CD4-positive, alpha-beta memory T cell (primary cell): ENCODE results near the gene KIAA1958. TPM values are rescaled to one million over a fixed set of nuclear protein-coding genes. Genes with fewer than 3 reads are reported as not detected.
A peak's percentile ranks its signal among the peaks of the same experiment; 100 is the strongest.

Experiments used
- CTCF ChIA-PET: fragments of 350-600 bp; sonication (Branson Sonifier 250); formaldehyde crosslinking; loops from one replicate; lab custom pipeline; 2021; ENCODE audit warnings: inconsistent platforms; ENCODE audit not compliant: partially characterized antibody; lab: Charles Lee
- POLR2A ChIA-PET: fragments of 350-600 bp; sonication (Branson Sonifier 250); formaldehyde crosslinking; loops from one replicate; lab custom pipeline; 2021; ENCODE audit not compliant: partially characterized antibody; lab: Charles Lee
- DNase-seq, 5 donors: peaks; one replicate each; pipeline versions ENCODE4 v3.0.0 to v3.0.0-alpha.2; 2020 to 2022; ENCODE audit warnings: mixed read lengths in 1 of 5
- H3K27ac ChIP-seq: one replicate; pipeline ENCODE4 v1.7.0; 2013; ENCODE audit warnings: low read depth, low read length
- H3K27me3 ChIP-seq: 2 replicates; pipeline ENCODE4 v1.7.0; 2013; ENCODE audit warnings: mild to moderate bottlenecking, low read length, moderate library complexity; ENCODE audit not compliant: insufficient read depth
- H3K36me3 ChIP-seq: 2 replicates; pipeline ENCODE4 v1.7.0; 2013; ENCODE audit warnings: mild to moderate bottlenecking, low read length, moderate library complexity; ENCODE audit not compliant: insufficient read depth
- H3K4me1 ChIP-seq: 2 replicates; pipeline ENCODE4 v1.7.0; 2013; ENCODE audit warnings: mild to moderate bottlenecking, low read length, moderate library complexity; ENCODE audit not compliant: insufficient read depth
- H3K4me3 ChIP-seq, 2 donors: one replicate each; pipeline ENCODE4 v1.7.0; 2013; ENCODE audit warnings: low read length in 2 of 2, mild to moderate bottlenecking in 1 of 2
- H3K9me3 ChIP-seq, 2 donors: one replicate each; pipeline ENCODE4 v1.7.0; 2013; ENCODE audit warnings: low read length in 2 of 2, control low read depth in 1 of 2; ENCODE audit not compliant: control insufficient read depth in 1 of 2
- H3K27ac Mint-ChIP-seq, 7 donors: one replicate each; pipeline ENCODE4 v1.8.0; 2020 to 2021; ENCODE audit warnings: mixed read lengths in 7 of 7, mild to moderate bottlenecking in 6 of 7, inconsistent platforms in 3 of 7, moderate library complexity in 3 of 7
- H3K27me3 Mint-ChIP-seq, 2 donors: one replicate each; pipeline ENCODE4 v1.8.0; 2020 to 2021; ENCODE audit warnings: mixed read lengths in 2 of 2
- H3K36me3 Mint-ChIP-seq, 2 donors: one replicate each; pipeline ENCODE4 v1.8.0; 2020 to 2021; ENCODE audit warnings: mixed read lengths in 2 of 2, inconsistent platforms in 1 of 2, mild to moderate bottlenecking in 1 of 2
- H3K4me1 Mint-ChIP-seq, 4 donors: one replicate each; pipeline ENCODE4 v1.8.0; 2020 to 2021; ENCODE audit warnings: mixed read lengths in 4 of 4, mild to moderate bottlenecking in 1 of 4
- H3K4me3 Mint-ChIP-seq, 8 donors: one replicate each; pipeline ENCODE4 v1.8.0; 2020 to 2021; ENCODE audit warnings: mixed read lengths in 8 of 8, mild to moderate bottlenecking in 7 of 8, moderate library complexity in 6 of 8, inconsistent platforms in 3 of 8
- H3K9me3 Mint-ChIP-seq, 8 donors: one replicate each; pipeline ENCODE4 v1.8.0; 2020 to 2021; ENCODE audit warnings: mixed read lengths in 8 of 8, mild to moderate bottlenecking in 5 of 8, inconsistent platforms in 3 of 8, moderate library complexity in 1 of 8
- intact Hi-C: fragments of 100-400 bp; cut with micrococcal nuclease; formaldehyde crosslinking; loops from one replicate; pipeline ENCODE4 v1.15.1; 2023
- polyA plus RNA-seq, 2 donors: library from polyadenylated mRNA; unstranded; fragments of 300-500 nt; fragmentation: Illumina TruSeq; gene quantifications; one replicate each; pipeline ENCODE4 v1.2.3, GENCODE V29; 2021
- total RNA-seq, 2 experiments: library from RNA; stranded (reverse); gene quantifications; one replicate each; pipeline ENCODE4 v1.2.3, GENCODE V29; 2021

The KIAA1958 gene
- total and polyA plus RNA-seq, 4 experiments from 2014 or later, result 0.63 to 5.1 (median 2.8) TPM

DNA sequence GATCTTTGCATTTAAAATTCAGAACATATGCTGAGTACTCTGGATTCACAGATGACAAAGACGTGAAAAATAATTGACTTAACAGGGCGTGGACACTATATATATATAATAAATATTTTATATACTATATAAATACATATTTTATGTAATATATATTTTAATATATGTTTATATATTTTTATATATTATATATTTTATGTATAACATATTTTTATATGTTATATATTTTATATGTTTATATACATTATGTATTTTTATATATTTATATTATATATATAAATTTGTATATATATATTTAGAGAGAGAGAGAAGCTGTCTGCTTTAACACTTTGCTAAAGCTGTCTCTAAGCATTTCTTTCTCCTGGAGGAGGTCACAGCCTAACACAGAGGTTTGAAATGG is 118.2 kb downstream of the KIAA1958 start:
- no peak overlapping the region for H3K4me3 Mint-ChIP-seq
- Histone ChIP-seq H3K27me3 (no peaks in the 10 kb centered on the region), H3K9me3 (no peaks in the 10 kb centered on the region), H3K36me3 (no peaks in the 10 kb centered on the region), H3K4me1 (no peaks in the 10 kb centered on the region), H3K27ac (no peak overlapping the region), H3K4me3 (no peak overlapping the region)
- intact Hi-C loops, result no loop called here
- DNase-seq, result no peak
- CTCF ChIA-PET, result no interaction called here
- H3K27me3 Mint-ChIP-seq, result peaks cover 0 to 3% of the 10 kb centered on the region in 2 donors
- H3K4me1 Mint-ChIP-seq, result no peaks in the 10 kb centered on the region
- POLR2A ChIA-PET, result no interaction called here
- peaks cover 0 to 2% (median 0%) of the 10 kb centered on the region in 8 donors for H3K9me3 Mint-ChIP-seq
- no peak overlapping the region for H3K27ac Mint-ChIP-seq
- H3K36me3 Mint-ChIP-seq, result no peaks in the 10 kb centered on the region

- no peaks in the 10 kb centered on the region for H3K36me3 ChIP-seq
- H3K9me3 ChIP-seq, result no peaks in the 10 kb centered on the region
- no peaks in the 10 kb centered on the region for H3K36me3 Mint-ChIP-seq
- no peaks in the 10 kb centered on the region for H3K4me1 Mint-ChIP-seq
- ChIA-PET POLR2A (no interaction called here), CTCF (no interaction called here)
- H3K27me3 Mint-ChIP-seq, result peaks cover 0 to 3% of the 10 kb centered on the region in 2 donors
- no peaks in the 10 kb centered on the region for H3K27me3 ChIP-seq
- no peak for DNase-seq
- no peak overlapping the region for H3K4me3 ChIP-seq
- no peak overlapping the region for H3K27ac Mint-ChIP-seq
- no peak overlapping the region for H3K4me3 Mint-ChIP-seq
- intact Hi-C loops, result no loop called here
- H3K27ac ChIP-seq, result no peak overlapping the region
- H3K9me3 Mint-ChIP-seq, result peaks cover 0 to 2% (median 0%) of the 10 kb centered on the region in 8 donors
- H3K4me1 ChIP-seq, result no peaks in the 10 kb centered on the region
Measured at GRCh38 chr9:112605518-112605917, 118.9 kb downstream of the KIAA1958 start.

DNA sequence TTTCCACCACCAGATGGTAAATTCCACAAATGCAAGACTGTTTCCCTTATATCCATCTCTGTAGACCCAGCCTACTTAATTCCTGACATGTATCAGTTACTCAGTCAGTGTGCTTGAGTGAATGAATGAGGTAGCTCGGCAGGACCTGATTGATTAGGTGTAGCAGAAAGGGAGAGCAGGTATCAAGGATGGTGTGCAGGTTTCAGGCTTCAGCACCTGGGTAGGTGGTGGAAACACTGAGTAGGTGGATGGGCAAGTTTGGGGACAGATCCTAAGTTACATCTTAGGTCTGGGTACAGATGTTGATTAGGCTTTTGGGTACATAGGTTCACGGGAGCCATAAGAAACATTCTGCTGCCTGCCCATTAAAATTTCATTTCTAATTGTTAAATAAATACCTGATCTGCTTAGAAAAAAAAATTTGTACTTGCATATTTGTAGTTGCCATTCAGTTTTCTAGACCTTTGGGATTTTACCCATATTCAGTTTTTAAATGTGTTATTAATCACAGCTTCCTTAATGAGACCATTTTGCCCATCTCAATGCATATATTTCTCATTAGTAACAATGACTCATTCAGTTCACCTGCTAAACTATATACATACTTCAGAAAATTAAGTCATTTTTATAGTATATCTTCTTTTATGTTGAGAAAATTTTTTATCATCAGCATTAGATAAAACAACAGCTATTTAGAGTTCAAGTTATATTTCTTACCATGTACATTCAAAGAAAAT is 119.5 kb downstream of the KIAA1958 start:
- ChIA-PET POLR2A (no interaction called here), CTCF (no interaction called here)
- H3K4me1 ChIP-seq, result no peaks in the 10 kb centered on the region
- H3K36me3 Mint-ChIP-seq, result no peaks in the 10 kb centered on the region
- DNase-seq, result no peak
- no peaks in the 10 kb centered on the region for H3K4me1 Mint-ChIP-seq
- no peak overlapping the region for H3K4me3 Mint-ChIP-seq
- intact Hi-C loops, result no loop called here
- no peaks in the 10 kb centered on the region for H3K27me3 ChIP-seq
- H3K9me3 ChIP-seq, result no peaks in the 10 kb centered on the region
- no peaks in the 10 kb centered on the region for H3K36me3 ChIP-seq
- no peak overlapping the region for H3K4me3 ChIP-seq
- H3K27ac ChIP-seq, result no peak overlapping the region
- no peak overlapping the region for H3K27ac Mint-ChIP-seq
- peaks cover 0 to 3% of the 10 kb centered on the region in 2 donors for H3K27me3 Mint-ChIP-seq
- H3K9me3 Mint-ChIP-seq, result peaks cover 0 to 2% (median 0%) of the 10 kb centered on the region in 8 donors

DNA sequence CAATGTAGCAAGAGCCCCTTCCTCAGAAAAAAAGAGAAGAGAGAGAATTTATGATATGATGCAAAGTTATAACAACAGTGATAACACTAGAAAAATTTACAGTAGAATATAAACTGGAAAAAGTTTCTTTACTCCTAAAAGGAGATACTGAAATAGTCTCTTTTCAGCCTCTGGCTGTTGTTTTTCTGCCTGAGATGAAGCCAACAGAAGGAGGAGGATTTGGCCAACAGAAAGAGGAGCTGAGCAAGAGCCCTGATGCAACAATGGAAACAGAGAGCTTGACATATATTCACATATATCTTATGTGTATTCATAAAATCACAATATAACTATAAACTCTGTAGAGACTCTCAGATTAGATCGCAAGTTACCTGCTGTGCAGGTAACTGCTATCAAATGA is 122.2 kb downstream of the KIAA1958 start:
- Histone ChIP-seq H3K9me3 (no peaks in the 10 kb centered on the region), H3K27ac (no peak overlapping the region), H3K27me3 (no peaks in the 10 kb centered on the region), H3K36me3 (no peaks in the 10 kb centered on the region), H3K4me1 (no peaks in the 10 kb centered on the region), H3K4me3 (no peak overlapping the region)
- no peak overlapping the region for H3K27ac Mint-ChIP-seq
- peaks cover 0 to 2% (median 0%) of the 10 kb centered on the region in 8 donors for H3K9me3 Mint-ChIP-seq
- ChIA-PET POLR2A (no interaction called here), CTCF (interaction anchor here (1.0 kb wide), 1 partner anchor 165 kb away, joined by 3 read pairs; no protein-coding TSS in a partner anchor)
- intact Hi-C loops, result no loop called here
- H3K4me1 Mint-ChIP-seq, result no peaks in the 10 kb centered on the region
- DNase-seq, result no peak
- H3K4me3 Mint-ChIP-seq, result no peak overlapping the region
- peaks cover 0 to 3% of the 10 kb centered on the region in 2 donors for H3K27me3 Mint-ChIP-seq
- no peaks in the 10 kb centered on the region for H3K36me3 Mint-ChIP-seq

DNA sequence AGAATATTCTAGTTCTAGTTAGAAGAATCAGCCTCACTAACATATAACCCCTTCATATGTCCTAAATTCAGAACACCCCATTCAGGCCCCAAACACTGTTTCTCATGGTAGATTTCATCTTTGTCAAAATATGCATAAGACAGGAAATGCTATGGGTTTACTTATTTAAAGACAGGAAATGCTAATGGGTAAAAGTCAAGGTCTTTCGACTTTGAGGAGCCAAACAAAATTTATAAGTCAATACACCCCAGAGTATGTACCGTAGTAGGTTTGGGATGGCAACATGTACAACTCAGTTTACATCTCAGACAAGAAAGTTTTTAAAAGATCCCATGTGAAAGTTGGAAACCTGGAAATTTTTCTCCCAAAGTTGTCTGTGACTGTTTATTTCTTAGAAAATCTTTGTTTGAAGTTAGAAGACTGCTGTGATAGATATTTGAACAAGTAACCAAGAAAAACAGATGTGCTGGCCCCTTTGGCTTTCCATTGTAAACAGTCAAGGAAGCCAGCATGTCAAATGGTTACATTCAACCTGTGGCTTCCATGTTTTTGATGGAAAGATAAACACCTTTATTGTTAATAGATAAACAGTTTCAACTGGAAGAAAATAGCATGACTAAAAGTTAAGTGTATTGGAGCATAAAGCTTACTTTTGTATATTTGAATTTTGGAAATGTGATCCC is 129.1 kb downstream of the KIAA1958 start:
- H3K4me3 ChIP-seq, result no peak overlapping the region
- Mint-ChIP-seq H3K4me1 (peaks cover 0 to 3% (median under 1%) of the 10 kb centered on the region in 4 donors), H3K27ac (no peak overlapping the region), H3K9me3 (no peaks in the 10 kb centered on the region), H3K36me3 (peaks cover 0 to 5% of the 10 kb centered on the region in 2 donors), H3K27me3 (no peaks in the 10 kb centered on the region), H3K4me3 (no peak overlapping the region)
- H3K9me3 ChIP-seq, result no peaks in the 10 kb centered on the region
- POLR2A ChIA-PET, result no interaction called here
- intact Hi-C loops, result no loop called here
- no peaks in the 10 kb centered on the region for H3K4me1 ChIP-seq
- CTCF ChIA-PET, result no interaction called here
- H3K36me3 ChIP-seq, result no peaks in the 10 kb centered on the region
- no peak for DNase-seq
- H3K27ac ChIP-seq, result no peak overlapping the region
- H3K27me3 ChIP-seq, result no peaks in the 10 kb centered on the region

DNA sequence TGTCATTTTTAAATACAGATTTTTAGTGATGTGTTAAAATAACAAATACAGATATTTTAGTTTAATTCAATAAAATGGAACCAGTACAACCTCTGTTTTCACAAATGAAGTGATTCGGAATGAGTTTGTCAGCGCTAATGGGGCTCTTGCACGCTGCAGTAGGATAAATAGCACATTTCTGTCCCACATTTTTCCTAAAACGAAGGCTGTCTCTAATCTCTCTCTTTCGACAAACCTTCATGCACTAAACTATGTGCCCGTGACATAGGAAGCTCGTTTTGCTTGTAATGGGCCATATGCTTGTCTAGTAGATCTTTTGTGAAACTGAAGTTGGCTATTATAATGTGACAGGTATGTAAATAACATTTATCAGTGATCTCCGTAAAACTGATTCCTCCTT is 130.7 kb downstream of the KIAA1958 start:
- POLR2A ChIA-PET, result no interaction called here
- CTCF ChIA-PET, result no interaction called here
- DNase-seq, result no peak
- H3K9me3 ChIP-seq, result no peaks in the 10 kb centered on the region
- no peak overlapping the region for H3K4me3 ChIP-seq
- no peak overlapping the region for H3K27ac ChIP-seq
- Mint-ChIP-seq H3K4me1 (peaks cover 0 to 3% (median under 1%) of the 10 kb centered on the region in 4 donors), H3K4me3 (no peak overlapping the region), H3K27me3 (no peaks in the 10 kb centered on the region), H3K27ac (no peak overlapping the region), H3K36me3 (peaks cover 0 to 5% of the 10 kb centered on the region in 2 donors), H3K9me3 (no peaks in the 10 kb centered on the region)
- no peaks in the 10 kb centered on the region for H3K36me3 ChIP-seq
- no peaks in the 10 kb centered on the region for H3K27me3 ChIP-seq
- H3K4me1 ChIP-seq, result no peaks in the 10 kb centered on the region
- intact Hi-C loops, result no loop called here

DNA sequence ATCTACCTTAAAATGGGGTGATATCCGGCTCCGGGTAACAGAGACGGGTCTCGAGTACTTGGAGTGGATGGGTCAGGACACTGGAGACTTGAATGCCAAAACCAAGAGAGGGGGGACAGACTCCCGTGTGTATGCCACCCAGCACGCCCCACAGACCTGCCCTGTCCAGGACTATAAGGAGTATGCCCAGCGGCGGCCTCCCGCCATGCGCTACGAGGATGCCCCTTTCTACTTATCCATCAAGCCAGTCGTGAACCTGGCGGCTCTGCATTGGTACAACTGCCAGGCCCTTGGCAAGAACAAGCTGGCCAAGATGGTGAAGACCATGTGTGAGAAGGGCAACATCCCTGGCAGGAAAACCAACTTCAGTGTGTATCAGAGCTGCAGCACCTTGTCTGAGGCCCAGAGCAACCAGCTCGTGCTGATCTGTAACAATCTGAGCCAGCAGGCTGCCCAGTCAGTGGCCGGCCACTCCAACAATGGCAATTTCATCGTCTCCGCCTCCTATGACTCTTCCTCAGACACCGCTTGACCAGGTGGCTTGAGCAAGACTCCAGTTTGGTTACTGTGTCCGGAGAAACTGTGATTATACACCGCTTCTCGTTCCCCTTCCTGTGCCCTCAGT is 131.9 kb downstream of the KIAA1958 start:
- peaks cover 0 to 3% (median under 1%) of the 10 kb centered on the region in 4 donors for H3K4me1 Mint-ChIP-seq
- Histone ChIP-seq H3K9me3 (no peaks in the 10 kb centered on the region), H3K36me3 (no peaks in the 10 kb centered on the region), H3K27me3 (no peaks in the 10 kb centered on the region), H3K27ac (no peak overlapping the region), H3K4me1 (no peaks in the 10 kb centered on the region), H3K4me3 (no peak overlapping the region)
- H3K27ac Mint-ChIP-seq, result no peak overlapping the region
- H3K27me3 Mint-ChIP-seq, result no peaks in the 10 kb centered on the region
- ChIA-PET CTCF (no interaction called here), POLR2A (no interaction called here)
- H3K9me3 Mint-ChIP-seq, result no peaks in the 10 kb centered on the region
- peak overlapping the region in 1 of 8 donors; percentile 13 for H3K4me3 Mint-ChIP-seq
- intact Hi-C loops, result no loop called here
- DNase-seq, result no peak
- peaks cover 0 to 5% of the 10 kb centered on the region in 2 donors for H3K36me3 Mint-ChIP-seq
